Stomach (tissue), 9 donors: Measurements from ENCODE around the gene ERC1. TPM values are rescaled to one million over a fixed set of nuclear protein-coding genes. Genes with fewer than 3 reads are reported as not detected.
"Not testable (repeated sequence)": the region's sequence is repeated elsewhere in the genome, so short reads cannot be mapped to it uniquely, and the experiment has no call there.

Experiments
- DNase-seq, 2 donors: peaks; one replicate each; pipeline versions ENCODE4 v3.0.0 to v3.0.0-alpha.2; 2013 to 2019
- H3K27ac ChIP-seq, 5 donors: fragments of 200-600 bp in 4 of 5; sonication (generic) in 4 of 5; one replicate each; pipeline ENCODE4 v1.5.1; 2013 to 2019; ENCODE audit warnings: mild to moderate bottlenecking in 1 of 5, moderate library complexity in 1 of 5
- H3K27me3 ChIP-seq, 3 donors: fragments of 200-600 bp; sonication (generic); one replicate each; pipeline ENCODE4 v1.5.1; 2017 to 2019; ENCODE audit warnings: mixed run types in 1 of 3
- H3K36me3 ChIP-seq, 4 donors: fragments of 200-600 bp; sonication (generic); 1 replicate in 3 of 4; 2 replicates in 1 of 4; pipeline ENCODE4 v1.5.1; 2016 to 2019
- H3K4me1 ChIP-seq, 4 donors: fragments of 200-600 bp; sonication (generic); one replicate each; pipeline ENCODE4 v1.5.1; 2016 to 2019
- H3K4me3 ChIP-seq, 4 donors: fragments of 200-600 bp; sonication (generic) in 3 of 4; one replicate each; pipeline ENCODE4 v1.5.1; 2016 to 2019; ENCODE audit warnings: mild to moderate bottlenecking in 1 of 4
- H3K9me3 ChIP-seq, 4 donors: fragments of 200-600 bp; sonication (generic); one replicate each; pipeline ENCODE4 v1.5.1; 2016 to 2019
- CTCF ChIP-seq, 7 experiments: fragments of 450-650 bp in 4 of 7; fragments of 200-600 bp in 3 of 7; sonication (generic) in 3 of 7; IDR thresholded peaks; one replicate each; pipeline ENCODE4 v1.5.1; 2016 to 2019; ENCODE audit warnings: antibody characterized with exemption in 7 of 7, control low read depth in 2 of 7, mild to moderate bottlenecking in 1 of 7
- EP300 ChIP-seq: sonication (generic); formaldehyde crosslinking; IDR thresholded peaks from one replicate; pipeline ENCODE4 v1.6.1; 2017; ENCODE audit warnings: antibody characterized with exemption
- POLR2A ChIP-seq, 4 donors: fragments of 450-650 bp; IDR thresholded peaks; one replicate each; pipeline ENCODE4 v1.6.1; 2016; ENCODE audit warnings: antibody characterized with exemption in 4 of 4, control low read depth in 2 of 4, mild to moderate bottlenecking in 1 of 4, moderate library complexity in 1 of 4
- POLR2AphosphoS5 ChIP-seq, 3 donors: sonication (generic); formaldehyde crosslinking; IDR thresholded peaks; one replicate each; pipeline ENCODE4 v1.6.1; 2016; ENCODE audit warnings: antibody characterized with exemption in 3 of 3
- WGBS, 5 donors: extraction: QIAGEN DNeasy Blood & Tissue Kit in 3 of 5; methylation state at CpG; one replicate each; pipeline versions ENCODE4 v1.1.5 to v1.1.7; 2013 to 2018; 5-methylcytosine and 5-hydroxymethylcytosine counted together
- intact Hi-C: fragments of 100-400 bp; cut with DNase I; formaldehyde crosslinking; loops from one replicate; pipeline ENCODE4 v1.15.1; 2023; ENCODE audit warnings: low total_unique reads
- polyA plus RNA-seq, 3 donors: library from polyadenylated mRNA; stranded (reverse); fragments of 200-250 nt; gene quantifications; one replicate each; pipeline ENCODE4 v1.2.3, GENCODE V29; 2013
- total RNA-seq, 5 donors: library from RNA; depleted of rRNA; stranded (reverse); fragments of >200 nt; gene quantifications; one replicate each; pipeline versions ENCODE4 v1.1.0 to v1.2.3, GENCODE V29; 2014 to 2016
- donor health status: healthy with polysubstance abuse.
- donor health status: Bipolar disorder and iron deficiency.
- donor health status: healthy.

The ERC1 gene
- total and polyA plus RNA-seq, 8 donors: 3.8 to 69.4 (median 51.6) TPM

GRCh38 chr12:1204581-1205121 lies 213.6 kb downstream of the ERC1 start:
- TF ChIP-seq EP300: no peak
- TF ChIP-seq CTCF (IDR thresholded peaks at IDR 0.05): no peak
- TF ChIP-seq POLR2AphosphoS5 (IDR thresholded peaks at IDR 0.05): no peak
- TF ChIP-seq POLR2A (IDR thresholded peaks at IDR 0.05): no peak
- peak overlapping the region in 4 of 5 donors; percentile 53 to 76 (median 71) for H3K27ac ChIP-seq
- 16 to 20% (median 18%) methylated on average over 6 of the region's 6 CpGs for WGBS, 5 donors
- DNase-seq: peak in 1 of 2 donors; percentile 32
- no peaks in the 10 kb centered on the region for H3K9me3 ChIP-seq
- no peaks in the 10 kb centered on the region for H3K27me3 ChIP-seq
- intact Hi-C loops: no loop called here
- H3K4me1 ChIP-seq: peaks cover 0 to 45% (median 24%) of the 10 kb centered on the region in 4 donors
- H3K36me3 ChIP-seq: no peaks in the 10 kb centered on the region
- H3K4me3 ChIP-seq: peak overlapping the region; percentile 21 to 41 (median 35)

GRCh38 chr12:1205512-1206060 lies 214.6 kb downstream of the ERC1 start:
- Histone ChIP-seq H3K27ac (peak overlapping the region in 3 of 5 donors; percentile 6 to 76 (median 67)), H3K9me3 (no peaks in the 10 kb centered on the region), H3K4me3 (no peak overlapping the region), H3K4me1 (peaks cover 0 to 37% (median 21%) of the 10 kb centered on the region in 4 donors), H3K27me3 (no peaks in the 10 kb centered on the region), H3K36me3 (no peaks in the 10 kb centered on the region)
- no peak for DNase-seq
- 57 to 68% (median 62%) methylated on average over 4 of the region's 4 CpGs for WGBS, 5 donors
- TF ChIP-seq POLR2A (IDR thresholded peaks at IDR 0.05) (no peak), CTCF (IDR thresholded peaks at IDR 0.05) (no peak), EP300 (no peak), POLR2AphosphoS5 (IDR thresholded peaks at IDR 0.05) (no peak)
- intact Hi-C loops: no loop called here

GRCh38 chr12:1206118-1206734 lies 215.2 kb downstream of the ERC1 start:
- H3K27ac ChIP-seq: no peak overlapping the region
- intact Hi-C loops: no loop called here
- no peaks in the 10 kb centered on the region for H3K36me3 ChIP-seq
- TF ChIP-seq CTCF (IDR thresholded peaks at IDR 0.05) (no peak), POLR2AphosphoS5 (IDR thresholded peaks at IDR 0.05) (no peak), EP300 (no peak), POLR2A (IDR thresholded peaks at IDR 0.05) (no peak)
- WGBS, 5 donors: 90 to 96% (median 93%) methylated on average over 1 of the region's 1 CpG
- H3K4me1 ChIP-seq: peaks cover 0 to 37% (median 21%) of the 10 kb centered on the region in 4 donors
- no peaks in the 10 kb centered on the region for H3K9me3 ChIP-seq
- no peak for DNase-seq
- no peaks in the 10 kb centered on the region for H3K27me3 ChIP-seq
- no peak overlapping the region for H3K4me3 ChIP-seq

GRCh38 chr12:1207276-1207675 lies 216.3 kb downstream of the ERC1 start:
- intact Hi-C loops: no loop called here
- no peak overlapping the region for H3K27ac ChIP-seq
- DNase-seq: no peak
- peaks cover 0 to 45% (median 21%) of the 10 kb centered on the region in 4 donors for H3K4me1 ChIP-seq
- no peaks in the 10 kb centered on the region for H3K27me3 ChIP-seq
- TF ChIP-seq POLR2A (IDR thresholded peaks at IDR 0.05) (no peak), POLR2AphosphoS5 (IDR thresholded peaks at IDR 0.05) (no peak), CTCF (IDR thresholded peaks at IDR 0.05) (no peak), EP300 (no peak)
- H3K9me3 ChIP-seq: no peaks in the 10 kb centered on the region
- no peaks in the 10 kb centered on the region for H3K36me3 ChIP-seq
- no peak overlapping the region for H3K4me3 ChIP-seq
- WGBS, 5 donors: 94 to 97% (median 96%) methylated on average over 4 of the region's 4 CpGs

GRCh38 chr12:1208719-1209118 lies 217.7 kb downstream of the ERC1 start:
- H3K27me3 ChIP-seq, H3K36me3 ChIP-seq, intact Hi-C loops, H3K27ac ChIP-seq, DNase-seq, H3K9me3 ChIP-seq, H3K4me3 ChIP-seq: not testable (repeated sequence)
- peaks cover 0 to 42% (median 21%) of the 10 kb centered on the region in 4 donors for H3K4me1 ChIP-seq
- WGBS, 5 donors: 84 to 94% (median 94%) methylated on average over 5 of the region's 5 CpGs
